ENCODE data around the gene PON2. TPM values are rescaled to one million over a fixed set of nuclear protein-coding genes. Genes with fewer than 3 reads are reported as not detected.
A peak's percentile ranks its signal among the peaks of the same experiment; 100 is the strongest.

Gene PON2
- total RNA-seq, 4 donors from 2014 or later: 53.9 to 110 (median 58.2) TPM

GRCh38 chr7:95444796-95445195 is 10.0 kb upstream of the PON2 start:
- WGBS, 2 donors (ENCODE audit: low coverage in 1 of 2): 50 to 80% methylated on average over 1 of the region's 2 CpGs
- H3K9me3 ChIP-seq: no peaks in the 10 kb centered on the region
- no peaks in the 10 kb centered on the region for H3K4me1 ChIP-seq
- ATAC-seq: no peak
- H3K36me3 ChIP-seq: no peaks in the 10 kb centered on the region
- TF ChIP-seq POLR2A (IDR thresholded peaks at IDR 0.05): no peak
- no peak for TF ChIP-seq POLR2AphosphoS5 (IDR thresholded peaks at IDR 0.05)
- no peak for TF ChIP-seq EP300 (IDR thresholded peaks at IDR 0.05)
- TF ChIP-seq CTCF (IDR thresholded peaks at IDR 0.05): no peak
- H3K27ac ChIP-seq: no peak overlapping the region
- no peaks in the 10 kb centered on the region for H3K27me3 ChIP-seq
- no peak overlapping the region for H3K4me3 ChIP-seq

GRCh38 chr7:95441042-95441823 is 6.4 kb upstream of the PON2 start:
- Histone ChIP-seq H3K27ac (no peak overlapping the region), H3K36me3 (no peaks in the 10 kb centered on the region), H3K27me3 (no peaks in the 10 kb centered on the region), H3K4me1 (no peaks in the 10 kb centered on the region), H3K9me3 (no peaks in the 10 kb centered on the region), H3K4me3 (no peak overlapping the region)
- 81 to 95% methylated on average over 4 to 7 of the region's 7 CpGs for WGBS, 2 donors (ENCODE audit: low coverage in 1 of 2)
- no peak for TF ChIP-seq CTCF (IDR thresholded peaks at IDR 0.05)
- no peak for TF ChIP-seq POLR2A (IDR thresholded peaks at IDR 0.05)
- TF ChIP-seq POLR2AphosphoS5 (IDR thresholded peaks at IDR 0.05): no peak
- no peak for TF ChIP-seq EP300 (IDR thresholded peaks at IDR 0.05)
- ATAC-seq: no peak

GRCh38 chr7:95440394-95441038 is 5.7 kb upstream of the PON2 start:
- Histone ChIP-seq H3K9me3 (no peaks in the 10 kb centered on the region), H3K27ac (no peak overlapping the region), H3K36me3 (no peaks in the 10 kb centered on the region), H3K4me3 (no peak overlapping the region), H3K4me1 (peaks cover 0 to 2% (median 0%) of the 10 kb centered on the region in 3 donors), H3K27me3 (no peaks in the 10 kb centered on the region)
- TF ChIP-seq POLR2AphosphoS5 (IDR thresholded peaks at IDR 0.05) (no peak), POLR2A (IDR thresholded peaks at IDR 0.05) (no peak), EP300 (IDR thresholded peaks at IDR 0.05) (no peak), CTCF (IDR thresholded peaks at IDR 0.05) (no peak)
- 84 to 100% methylated on average over 2 to 3 of the region's 3 CpGs for whole genome bisulfite sequencing, 2 donors (ENCODE audit: low coverage in 1 of 2)
- ATAC-seq: no peak

- no peak for ATAC-seq
- 74% methylated on average over 4 of the region's 4 CpGs for WGBS, 2 donors (ENCODE audit: low coverage in 1 of 2)
- H3K9me3 ChIP-seq: no peaks in the 10 kb centered on the region
- no peak overlapping the region for H3K27ac ChIP-seq
- H3K27me3 ChIP-seq: no peaks in the 10 kb centered on the region
- H3K4me3 ChIP-seq: no peak overlapping the region
- TF ChIP-seq POLR2A (IDR thresholded peaks at IDR 0.05) (no peak), EP300 (IDR thresholded peaks at IDR 0.05) (no peak), POLR2AphosphoS5 (IDR thresholded peaks at IDR 0.05) (no peak), CTCF (IDR thresholded peaks at IDR 0.05) (no peak)
- no peaks in the 10 kb centered on the region for H3K36me3 ChIP-seq
- H3K4me1 ChIP-seq: peaks cover 0 to 19% (median 0%) of the 10 kb centered on the region in 3 donors
These were observed 1.6 kb upstream of the PON2 start for GRCh38 chr7:95436407-95436806.

- H3K9me3 ChIP-seq: no peaks in the 10 kb centered on the region
- H3K4me1 ChIP-seq: peaks cover 0 to 19% (median 0%) of the 10 kb centered on the region in 3 donors
- H3K36me3 ChIP-seq: no peaks in the 10 kb centered on the region
- no peaks in the 10 kb centered on the region for H3K27me3 ChIP-seq
- WGBS, 2 donors (ENCODE audit: low coverage in 1 of 2): 29 to 44% methylated on average over 8 to 9 of the region's 9 CpGs
- no peak for TF ChIP-seq POLR2A (IDR thresholded peaks at IDR 0.05)
- TF ChIP-seq EP300 (IDR thresholded peaks at IDR 0.05): no peak
- TF ChIP-seq POLR2AphosphoS5 (IDR thresholded peaks at IDR 0.05): no peak
- TF ChIP-seq CTCF (IDR thresholded peaks at IDR 0.05): no peak
- H3K4me3 ChIP-seq: peak overlapping the region; percentile 86
- ATAC-seq: no peak
- peak overlapping the region; percentile 66 to 96 (median 93) for H3K27ac ChIP-seq
These were observed 573 bp upstream of the PON2 start for GRCh38 chr7:95435422-95435780.
